PC-9 (cell line): ENCODE data around the gene CRYL1. TPM values are rescaled to one million over a fixed set of nuclear protein-coding genes. Genes with fewer than 3 reads are reported as not detected.
A peak's percentile ranks its signal among the peaks of the same experiment; 100 is the strongest.

Experiments used
- BruUV-seq: library from RNA; stranded (reverse); fragments of 400-500 nt; replicated peaks from 2 replicates; lab custom pipeline; 2021; lab: Mats Ljungman, UMichigan
- CTCF ChIA-PET: fragments of 300-600 bp; sonication (Branson Sonifier 250); formaldehyde crosslinking; loops from one replicate; lab custom pipeline; 2022; ENCODE audit warnings: antibody characterized with exemption; lab: Charles Lee
- POLR2A ChIA-PET: fragments of 300-600 bp; sonication (Branson Sonifier 250); formaldehyde crosslinking; loops from one replicate; lab custom pipeline; 2022; ENCODE audit warnings: antibody characterized with exemption; ENCODE audit not compliant: unreplicated experiment; lab: Charles Lee
- DNase-seq, 2 experiments: peaks; one replicate each; pipeline versions ENCODE4 v3.0.0 to v3.0.0-alpha.2; 2015 to 2022; ENCODE audit warnings: mixed read lengths in 1 of 2
- H2AFZ ChIP-seq: fragments of 200-600 bp; sonication (generic); 2 replicates; pipeline ENCODE4 v1.8.1; 2017; ENCODE audit warnings: antibody characterized with exemption
- H3F3A ChIP-seq: fragments of 200-600 bp; sonication (generic); 2 replicates; pipeline ENCODE4 v1.8.1; 2017; ENCODE audit warnings: antibody characterized with exemption, mild to moderate bottlenecking, low read depth; ENCODE audit not compliant: insufficient read depth
- H3K27ac ChIP-seq: fragments of 200-600 bp; sonication (generic); 2 replicates; pipeline ENCODE4 v1.6.1; 2016; ENCODE audit warnings: mixed run types
- H3K27me3 ChIP-seq: fragments of 200-600 bp; sonication (generic); 2 replicates; pipeline ENCODE4 v1.6.1; 2016; ENCODE audit warnings: low read depth, mixed run types; ENCODE audit not compliant: insufficient read depth
- H3K36me3 ChIP-seq: fragments of 200-600 bp; sonication (generic); 2 replicates; pipeline ENCODE4 v1.6.1; 2016; ENCODE audit warnings: low read depth, mixed run types
- H3K4me1 ChIP-seq: fragments of 200-600 bp; sonication (generic); replicated peaks from 2 replicates; pipeline ENCODE4 v1.6.1; 2016; ENCODE audit warnings: mixed run types; ENCODE audit not compliant: insufficient read depth
- H3K4me2 ChIP-seq: fragments of 200-600 bp; sonication (generic); 2 replicates; pipeline ENCODE4 v1.6.1; 2017; ENCODE audit warnings: mixed run types
- H3K4me3 ChIP-seq: fragments of 200-600 bp; sonication (generic); 2 replicates; pipeline ENCODE4 v1.6.1; 2016; ENCODE audit warnings: mixed run types
- H3K79me2 ChIP-seq: fragments of 200-600 bp; sonication (generic); 2 replicates; pipeline ENCODE4 v1.6.1; 2017; ENCODE audit warnings: low read depth, mixed run types
- H3K9me2 ChIP-seq: fragments of 200-600 bp; sonication (generic); 2 replicates; pipeline ENCODE4 v1.8.1; 2017; ENCODE audit warnings: mild to moderate bottlenecking; ENCODE audit not compliant: insufficient read depth
- H3K9me3 ChIP-seq: fragments of 200-600 bp; sonication (generic); 2 replicates; pipeline ENCODE4 v1.8.1; 2016; ENCODE audit warnings: low read depth; ENCODE audit not compliant: insufficient read depth
- H4K20me1 ChIP-seq: fragments of 200-600 bp; sonication (generic); 2 replicates; pipeline ENCODE4 v1.8.1; 2017; ENCODE audit not compliant: insufficient read depth
- CTCF ChIP-seq: fragments of 200-600 bp; sonication (generic); conservative IDR thresholded peaks from 2 replicates; pipeline ENCODE4 v1.6.1; 2017; ENCODE audit warnings: mixed run types, antibody characterized with exemption, mild to moderate bottlenecking, moderate library complexity
- EZH2 ChIP-seq: fragments of 200-600 bp; sonication (generic); IDR thresholded peaks from 2 replicates; pipeline ENCODE4 v1.8.0; 2017; ENCODE audit warnings: antibody characterized with exemption, low read depth
- intact Hi-C: fragments of 100-400 bp; cut with micrococcal nuclease; formaldehyde crosslinking; loops from one replicate; pipeline ENCODE4 v1.10.0; 2022; ENCODE audit not compliant: unreplicated experiment
- total RNA-seq: library from RNA; stranded (reverse); gene quantifications from 2 replicates; pipeline ENCODE4 v1.2.3, GENCODE V29; 2021

CRYL1 gene
- total RNA-seq, 1 experiment from 2014 or later, result 8.7 TPM

GRCh38 chr13:20489185-20489820 lies 36.4 kb downstream of the CRYL1 start:
- ChIA-PET POLR2A (no interaction called here), CTCF (interaction anchor here (0.6 to 1.5 kb wide), 3 partner anchors 252 to 307 kb away, joined by 3 to 7 read pairs (median 5); no protein-coding TSS in a partner anchor)
- BruUV-seq, result no TSS peak
- H3K79me2 ChIP-seq, result no peaks in the 10 kb centered on the region
- no peak overlapping the region for H3K4me2 ChIP-seq
- no peaks in the 10 kb centered on the region for H3K36me3 ChIP-seq
- 0 out of 2 replicates have a peak, but pooled peaks cover 3% of the 10 kb centered on the region for H3F3A ChIP-seq
- H3K27ac ChIP-seq, result no peak overlapping the region
- H2AFZ ChIP-seq, result no peak overlapping the region
- no peaks in the 10 kb centered on the region for H4K20me1 ChIP-seq
- no peaks in the 10 kb centered on the region for H3K9me2 ChIP-seq
- no peaks in the 10 kb centered on the region for H3K9me3 ChIP-seq
- no peaks in the 10 kb centered on the region for H3K4me1 ChIP-seq
- DNase-seq, result peak; percentile 53 to 61
- H3K4me3 ChIP-seq, result no peak overlapping the region
- TF ChIP-seq EZH2 (no peak), CTCF (peak; percentile 90)
- no peaks in the 10 kb centered on the region for H3K27me3 ChIP-seq
- intact Hi-C loops, result loop anchor here (1.0 to 10.0 kb wide), 4 partner anchors 75 to 307 kb away; no protein-coding TSS in a partner anchor

- no peaks in the 10 kb centered on the region for H4K20me1 ChIP-seq
- H3K9me3 ChIP-seq, result no peaks in the 10 kb centered on the region
- no peak overlapping the region for H3K27ac ChIP-seq
- H3K9me2 ChIP-seq, result no peaks in the 10 kb centered on the region
- no peak for TF ChIP-seq CTCF
- no peak for TF ChIP-seq EZH2
- no peak overlapping the region for H3K4me2 ChIP-seq
- H2AFZ ChIP-seq, result no peak overlapping the region
- H3K4me3 ChIP-seq, result no peak overlapping the region
- ChIA-PET CTCF (no interaction called here), POLR2A (no interaction called here)
- DNase-seq, result no peak
- intact Hi-C loops, result loop anchor here (5.0 to 10.0 kb wide), 2 partner anchors 73 to 116 kb away; no protein-coding TSS in a partner anchor
- BruUV-seq, result no TSS peak
- 0 out of 2 replicates have a peak, but pooled peaks cover 3% of the 10 kb centered on the region for H3F3A ChIP-seq
- no peaks in the 10 kb centered on the region for H3K36me3 ChIP-seq
- no peaks in the 10 kb centered on the region for H3K27me3 ChIP-seq
- H3K4me1 ChIP-seq, result peaks cover 2% of the 10 kb centered on the region
- no peaks in the 10 kb centered on the region for H3K79me2 ChIP-seq
These were observed 37.7 kb downstream of the CRYL1 start for GRCh38 chr13:20487927-20488326.

- DNase-seq, result no peak
- Histone ChIP-seq H4K20me1 (no peaks in the 10 kb centered on the region), H3F3A (peaks cover 9% of the 10 kb centered on the region; the same call in 1 of the 2 replicates), H3K4me1 (peaks cover 17% of the 10 kb centered on the region), H3K9me3 (no peaks in the 10 kb centered on the region), H3K4me2 (peak overlapping the region; percentile 57), H3K9me2 (no peaks in the 10 kb centered on the region), H2AFZ (no peak overlapping the region; the same call in 1 of the 2 replicates), H3K36me3 (no peaks in the 10 kb centered on the region), H3K4me3 (no peak overlapping the region), H3K79me2 (no peaks in the 10 kb centered on the region), H3K27me3 (no peaks in the 10 kb centered on the region), H3K27ac (peak overlapping the region; percentile 62)
- no TSS peak for BruUV-seq
- ChIA-PET CTCF (interaction anchor here (1.6 kb wide), 1 partner anchor 286 kb away, joined by 26 read pairs; no protein-coding TSS in a partner anchor), POLR2A (no interaction called here)
- intact Hi-C loops, result loop anchor here (10.0 kb wide), 1 partner anchor 68 kb away; no protein-coding TSS in a partner anchor
- TF ChIP-seq CTCF, result no peak
- no peak for TF ChIP-seq EZH2
These were observed 42.9 kb downstream of the CRYL1 start for GRCh38 chr13:20482787-20483186.
